Glomerular visceral epithelial cell (primary cell): ENCODE results near the gene PIF1.

Experiments used
- DNase-seq: peaks from one replicate; pipeline ENCODE4 v3.0.0-alpha.2; 2016; ENCODE audit errors: extremely low spot score

The PIF1 gene

GRCh38 chr15:64774629-64775493 is 50.6 kb downstream of the PIF1 start:
- no peak for DNase-seq

GRCh38 chr15:64774037-64774628 is 51.3 kb downstream of the PIF1 start:
- DNase-seq, result no peak

DNA sequence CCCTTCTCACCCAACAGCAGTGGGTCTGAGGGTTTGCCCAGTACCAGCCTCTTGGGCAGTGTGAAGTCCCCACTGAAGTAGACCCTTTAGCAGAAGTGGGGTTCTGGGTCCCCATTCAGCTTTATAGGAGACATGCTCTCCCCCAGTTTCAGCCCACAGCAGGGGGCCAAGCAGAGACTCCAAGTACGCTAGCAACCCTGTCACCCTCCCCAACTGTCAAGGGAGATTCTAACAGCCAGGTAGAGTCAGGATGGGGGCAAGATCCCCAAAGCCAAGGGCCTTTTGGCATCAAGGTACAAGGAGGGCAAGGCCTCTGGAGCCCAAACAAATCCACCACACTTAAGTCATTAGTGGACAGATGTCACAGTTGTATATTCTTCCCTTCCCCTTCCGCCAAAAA is 51.8 kb downstream of the PIF1 start:
- no peak for DNase-seq

DNA sequence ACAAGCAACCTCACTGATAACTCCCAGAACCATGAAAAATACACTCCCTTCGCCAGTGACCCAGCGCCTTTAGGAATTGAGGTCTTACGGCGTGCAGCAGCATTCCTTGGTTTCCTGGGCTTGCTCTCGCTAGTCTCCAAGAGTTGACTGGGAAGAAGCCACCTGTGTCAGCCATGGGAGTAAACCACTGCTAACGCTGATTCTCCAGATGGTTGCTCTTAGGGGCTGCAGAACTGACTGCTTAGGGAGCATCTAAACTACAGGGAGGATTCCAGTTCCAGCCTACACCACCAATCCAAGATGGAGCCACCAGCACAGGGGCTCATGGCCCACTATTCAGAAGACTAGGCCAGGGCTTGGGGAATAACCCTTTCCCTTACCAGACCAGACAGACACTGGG is 52.5 kb downstream of the PIF1 start:
- DNase-seq, result no peak

GRCh38 chr15:64772488-64772887 is 53.0 kb downstream of the PIF1 start:
- no peak for DNase-seq

GRCh38 chr15:64770626-64771025 is 54.8 kb downstream of the PIF1 start:
- no peak for DNase-seq

DNA sequence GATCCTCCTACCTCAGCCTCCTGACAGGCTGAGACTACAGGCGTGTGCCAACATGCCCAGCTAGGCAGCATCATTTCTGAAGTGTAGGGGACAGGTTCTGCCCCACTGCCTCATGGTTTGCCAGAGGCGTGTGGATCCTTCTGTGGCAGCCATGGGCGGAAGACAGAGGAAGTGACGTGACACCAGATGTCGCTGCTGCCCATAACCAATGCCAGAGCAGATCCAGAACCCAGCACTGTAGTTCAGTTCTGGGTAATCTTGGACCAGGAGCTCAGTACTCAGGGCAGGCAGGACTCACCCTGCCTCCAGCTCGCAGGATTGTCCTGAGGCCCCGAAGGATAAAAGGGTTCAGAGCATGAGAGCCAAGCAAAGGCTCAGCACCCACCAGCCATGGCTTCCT is 58.2 kb downstream of the PIF1 start:
- DNase-seq, result no peak

DNA sequence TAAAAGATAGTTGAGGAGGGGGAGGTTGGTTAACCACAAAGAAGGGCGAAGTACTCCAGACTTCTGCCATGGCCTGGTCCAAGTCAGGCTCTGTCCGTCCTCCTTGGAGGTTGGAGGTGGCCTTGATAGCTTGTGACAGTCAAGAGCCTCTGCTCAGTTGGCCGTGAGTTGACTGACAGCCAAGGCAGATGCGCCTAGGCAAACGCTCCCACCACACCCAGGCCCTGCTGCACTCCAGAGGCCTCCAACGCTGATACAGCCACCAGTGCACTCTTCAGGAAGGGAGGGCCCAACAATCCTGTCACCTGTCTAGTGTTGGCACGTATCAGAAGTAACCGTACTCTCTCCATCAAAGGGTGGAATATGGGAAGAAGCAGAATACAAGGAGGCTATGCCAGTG is 59.4 kb downstream of the PIF1 start:
- no peak for DNase-seq
